Measurements from ENCODE around the gene TCP11L2.
"Not testable (repeated sequence)": the region's sequence is repeated elsewhere in the genome, so short reads cannot be mapped to it uniquely, and the experiment has no call there.

TCP11L2 gene

GRCh38 chr12:106310687-106311086 lies 8.2 kb downstream of the TCP11L2 start:
- H3K27me3 ChIP-seq (ENCODE audit: insufficient read depth, poor library complexity, severe bottlenecking) = no peaks in the 10 kb centered on the region
- peak overlapping the region; percentile 10 for H3K27ac ChIP-seq (replicated peaks)
- DNase-seq (ENCODE audit: low read depth in 1 of 2, low spot score in 1 of 2) = no peak
- H3K4me3 ChIP-seq (replicated peaks; ENCODE audit: insufficient read depth, low read length) = no peak overlapping the region
- TF ChIP-seq, protein P1, sequence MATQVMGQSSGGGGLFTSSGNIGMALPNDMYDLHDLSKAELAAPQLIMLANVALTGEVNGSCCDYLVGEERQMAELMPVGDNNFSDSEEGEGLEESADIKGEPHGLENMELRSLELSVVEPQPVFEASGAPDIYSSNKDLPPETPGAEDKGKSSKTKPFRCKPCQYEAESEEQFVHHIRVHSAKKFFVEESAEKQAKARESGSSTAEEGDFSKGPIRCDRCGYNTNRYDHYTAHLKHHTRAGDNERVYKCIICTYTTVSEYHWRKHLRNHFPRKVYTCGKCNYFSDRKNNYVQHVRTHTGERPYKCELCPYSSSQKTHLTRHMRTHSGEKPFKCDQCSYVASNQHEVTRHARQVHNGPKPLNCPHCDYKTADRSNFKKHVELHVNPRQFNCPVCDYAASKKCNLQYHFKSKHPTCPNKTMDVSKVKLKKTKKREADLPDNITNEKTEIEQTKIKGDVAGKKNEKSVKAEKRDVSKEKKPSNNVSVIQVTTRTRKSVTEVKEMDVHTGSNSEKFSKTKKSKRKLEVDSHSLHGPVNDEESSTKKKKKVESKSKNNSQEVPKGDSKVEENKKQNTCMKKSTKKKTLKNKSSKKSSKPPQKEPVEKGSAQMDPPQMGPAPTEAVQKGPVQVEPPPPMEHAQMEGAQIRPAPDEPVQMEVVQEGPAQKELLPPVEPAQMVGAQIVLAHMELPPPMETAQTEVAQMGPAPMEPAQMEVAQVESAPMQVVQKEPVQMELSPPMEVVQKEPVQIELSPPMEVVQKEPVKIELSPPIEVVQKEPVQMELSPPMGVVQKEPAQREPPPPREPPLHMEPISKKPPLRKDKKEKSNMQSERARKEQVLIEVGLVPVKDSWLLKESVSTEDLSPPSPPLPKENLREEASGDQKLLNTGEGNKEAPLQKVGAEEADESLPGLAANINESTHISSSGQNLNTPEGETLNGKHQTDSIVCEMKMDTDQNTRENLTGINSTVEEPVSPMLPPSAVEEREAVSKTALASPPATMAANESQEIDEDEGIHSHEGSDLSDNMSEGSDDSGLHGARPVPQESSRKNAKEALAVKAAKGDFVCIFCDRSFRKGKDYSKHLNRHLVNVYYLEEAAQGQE (IDR thresholded peaks at IDR 0.05; ENCODE audit: insufficient replicate concordance, low read depth) = no peak
- TF ChIP-seq GABPA (IDR thresholded peaks at IDR 0.05; ENCODE audit: low read depth) = no peak

GRCh38 chr12:106311139-106311538 lies 8.6 kb downstream of the TCP11L2 start:
- no peak for DNase-seq (ENCODE audit: low read depth in 1 of 2, low spot score in 1 of 2)
- peak overlapping the region; percentile 10 for H3K27ac ChIP-seq (replicated peaks)
- no peaks in the 10 kb centered on the region for H3K27me3 ChIP-seq (ENCODE audit: insufficient read depth, poor library complexity, severe bottlenecking)
- TF ChIP-seq, protein P1 (IDR thresholded peaks at IDR 0.05; ENCODE audit: insufficient replicate concordance, low read depth) = no peak
- TF ChIP-seq GABPA (IDR thresholded peaks at IDR 0.05; ENCODE audit: low read depth) (no peak), SPI1 (IDR thresholded peaks at IDR 0.05; ENCODE audit: borderline replicate concordance, low read depth) (no peak), POLR2AphosphoS5 (IDR thresholded peaks at IDR 0.05; ENCODE audit: low read depth) (no peak)
- TF ChIP-seq, protein P2, sequence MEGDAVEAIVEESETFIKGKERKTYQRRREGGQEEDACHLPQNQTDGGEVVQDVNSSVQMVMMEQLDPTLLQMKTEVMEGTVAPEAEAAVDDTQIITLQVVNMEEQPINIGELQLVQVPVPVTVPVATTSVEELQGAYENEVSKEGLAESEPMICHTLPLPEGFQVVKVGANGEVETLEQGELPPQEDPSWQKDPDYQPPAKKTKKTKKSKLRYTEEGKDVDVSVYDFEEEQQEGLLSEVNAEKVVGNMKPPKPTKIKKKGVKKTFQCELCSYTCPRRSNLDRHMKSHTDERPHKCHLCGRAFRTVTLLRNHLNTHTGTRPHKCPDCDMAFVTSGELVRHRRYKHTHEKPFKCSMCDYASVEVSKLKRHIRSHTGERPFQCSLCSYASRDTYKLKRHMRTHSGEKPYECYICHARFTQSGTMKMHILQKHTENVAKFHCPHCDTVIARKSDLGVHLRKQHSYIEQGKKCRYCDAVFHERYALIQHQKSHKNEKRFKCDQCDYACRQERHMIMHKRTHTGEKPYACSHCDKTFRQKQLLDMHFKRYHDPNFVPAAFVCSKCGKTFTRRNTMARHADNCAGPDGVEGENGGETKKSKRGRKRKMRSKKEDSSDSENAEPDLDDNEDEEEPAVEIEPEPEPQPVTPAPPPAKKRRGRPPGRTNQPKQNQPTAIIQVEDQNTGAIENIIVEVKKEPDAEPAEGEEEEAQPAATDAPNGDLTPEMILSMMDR (IDR thresholded peaks at IDR 0.05; ENCODE audit: insufficient read depth, low read length) = no peak
- H3K4me3 ChIP-seq (replicated peaks; ENCODE audit: insufficient read depth, low read length) = no peak overlapping the region

- H3K27ac ChIP-seq (replicated peaks); H3K27me3 ChIP-seq (ENCODE audit: insufficient read depth, poor library complexity, severe bottlenecking); H3K4me3 ChIP-seq (replicated peaks; ENCODE audit: insufficient read depth, low read length); DNase-seq (ENCODE audit: low read depth in 1 of 2, low spot score in 1 of 2): not testable (repeated sequence)
Measured at GRCh38 chr12:106313413-106313812, 10.9 kb downstream of the TCP11L2 start.

GRCh38 chr12:106315523-106315922 lies 13.0 kb downstream of the TCP11L2 start:
- H3K27me3 ChIP-seq (ENCODE audit: insufficient read depth, poor library complexity, severe bottlenecking) = no peaks in the 10 kb centered on the region
- H3K27ac ChIP-seq (replicated peaks) = no peak overlapping the region
- no peak overlapping the region for H3K4me3 ChIP-seq (replicated peaks; ENCODE audit: insufficient read depth, low read length)
- DNase-seq (ENCODE audit: low read depth in 1 of 2, low spot score in 1 of 2) = no peak
- TF ChIP-seq GABPA (IDR thresholded peaks at IDR 0.05; ENCODE audit: low read depth) (no peak), POLR2AphosphoS5 (IDR thresholded peaks at IDR 0.05; ENCODE audit: low read depth) (no peak), SPI1 (IDR thresholded peaks at IDR 0.05; ENCODE audit: borderline replicate concordance, low read depth) (no peak)
- TF ChIP-seq, protein P2 (IDR thresholded peaks at IDR 0.05; ENCODE audit: insufficient read depth, low read length) = no peak
- TF ChIP-seq, protein P1 (IDR thresholded peaks at IDR 0.05; ENCODE audit: insufficient replicate concordance, low read depth) = no peak

Measured in HL-60 (cell line).